Right atrium auricular region (tissue), 2 donors: Measurements from ENCODE around the gene ABHD1. TPM values are rescaled to one million over a fixed set of nuclear protein-coding genes. Genes with fewer than 3 reads are reported as not detected.
A peak's percentile ranks its signal among the peaks of the same experiment; 100 is the strongest.

Experiments used
- DNase-seq: peaks from one replicate; pipeline ENCODE4 v3.0.0-alpha.2; 2019; ENCODE audit warnings: low spot score
- H3K27ac ChIP-seq, 2 donors: fragments of 200-600 bp; sonication (generic); 1 replicate in 1 of 2; 2 replicates in 1 of 2; pipeline ENCODE4 v1.5.1; 2016 to 2019
- H3K27me3 ChIP-seq, 2 donors: fragments of 200-600 bp; sonication (generic); one replicate each; pipeline versions ENCODE4 v1.5.1 to v1.6.0; 2017 to 2019
- H3K36me3 ChIP-seq: fragments of 200-600 bp; sonication (generic); one replicate; pipeline ENCODE4 v1.5.1; 2016
- H3K4me1 ChIP-seq, 2 donors: fragments of 200-600 bp; sonication (generic); one replicate each; pipeline versions ENCODE4 v1.5.1 to v1.6.0; 2017 to 2019
- H3K4me3 ChIP-seq, 2 donors: fragments of 200-600 bp; sonication (generic); 1 replicate in 1 of 2; 2 replicates in 1 of 2; pipeline ENCODE4 v1.5.1; 2017 to 2019; ENCODE audit warnings: mild to moderate bottlenecking in 1 of 2, moderate library complexity in 1 of 2
- H3K9me3 ChIP-seq, 2 donors: fragments of 200-600 bp; sonication (generic); one replicate each; pipeline ENCODE4 v1.5.1; 2019
- CTCF ChIP-seq, 2 donors: fragments of 200-600 bp; sonication (generic); IDR thresholded peaks; one replicate each; pipeline ENCODE4 v1.5.1; 2019; ENCODE audit warnings: antibody characterized with exemption in 2 of 2
- total RNA-seq, 2 donors: library from RNA; depleted of rRNA; stranded (reverse); fragments of >200 nt; gene quantifications; one replicate each; pipeline ENCODE4 v1.1.0, GENCODE V29; 2016

The ABHD1 gene
- total RNA-seq, 2 donors from 2014 or later = 0.90 to 1.0 TPM

GRCh38 chr2:27078267-27079194 is 45.1 kb upstream of the ABHD1 start, which contains the start of gene EMILIN1:
TSS of gene EMILIN1 (plus strand) at chr2:27078615. CDS start at chr2:27079066, 451 bp downstream.
- Histone ChIP-seq H3K27ac (peak within 1 kb of the TSS; percentile 69 to 86), H3K4me3 (peak within 1 kb of the TSS; percentile 50 to 51), H3K36me3 (no peaks in the 10 kb centered on the region), H3K4me1 (peaks cover 0 to 56% of the 10 kb centered on the region in 2 donors), H3K27me3 (no peaks in the 10 kb centered on the region), H3K9me3 (no peaks in the 10 kb centered on the region)
- DNase-seq = peak; percentile 85
- TF ChIP-seq CTCF (IDR thresholded peaks at IDR 0.05) = no peak

- no peaks in the 10 kb centered on the region for H3K27me3 ChIP-seq
- peak overlapping the region; percentile 50 to 51 for H3K4me3 ChIP-seq
- TF ChIP-seq CTCF (IDR thresholded peaks at IDR 0.05) = no peak
- DNase-seq = no peak
- H3K4me1 ChIP-seq = peaks cover 0 to 47% of the 10 kb centered on the region in 2 donors
- no peaks in the 10 kb centered on the region for H3K36me3 ChIP-seq
- no peaks in the 10 kb centered on the region for H3K9me3 ChIP-seq
- peak overlapping the region; percentile 69 to 86 for H3K27ac ChIP-seq
These were observed 44.1 kb upstream of the ABHD1 start for GRCh38 chr2:27079233-27080139.

GRCh38 chr2:27080140-27080469 is 43.5 kb upstream of the ABHD1 start:
- Histone ChIP-seq H3K4me3 (peak overlapping the region; percentile 50 to 51), H3K4me1 (peaks cover 0 to 46% of the 10 kb centered on the region in 2 donors), H3K27ac (peak overlapping the region; percentile 69 to 86), H3K36me3 (no peaks in the 10 kb centered on the region), H3K27me3 (no peaks in the 10 kb centered on the region), H3K9me3 (no peaks in the 10 kb centered on the region)
- TF ChIP-seq CTCF (IDR thresholded peaks at IDR 0.05) = no peak
- no peak for DNase-seq

GRCh38 chr2:27080603-27080936 is 43.0 kb upstream of the ABHD1 start:
- no peaks in the 10 kb centered on the region for H3K9me3 ChIP-seq
- no peak for DNase-seq
- no peaks in the 10 kb centered on the region for H3K36me3 ChIP-seq
- H3K27ac ChIP-seq = peak overlapping the region; percentile 69 to 86
- no peaks in the 10 kb centered on the region for H3K27me3 ChIP-seq
- peaks cover 0 to 48% of the 10 kb centered on the region in 2 donors for H3K4me1 ChIP-seq
- peak overlapping the region; percentile 1 to 51 for H3K4me3 ChIP-seq
- TF ChIP-seq CTCF (IDR thresholded peaks at IDR 0.05) = no peak

- H3K27me3 ChIP-seq = no peaks in the 10 kb centered on the region
- no peaks in the 10 kb centered on the region for H3K9me3 ChIP-seq
- H3K36me3 ChIP-seq = no peaks in the 10 kb centered on the region
- TF ChIP-seq CTCF (IDR thresholded peaks at IDR 0.05) = no peak
- DNase-seq = no peak
- H3K27ac ChIP-seq = peak overlapping the region; percentile 69 to 86
- H3K4me1 ChIP-seq = peaks cover 0 to 56% of the 10 kb centered on the region in 2 donors
- no peak overlapping the region for H3K4me3 ChIP-seq
These were observed 41.4 kb upstream of the ABHD1 start for GRCh38 chr2:27081984-27082772.
